ENCODE results near the gene PNMA1. TPM values are rescaled to one million over a fixed set of nuclear protein-coding genes. Genes with fewer than 3 reads are reported as not detected.
"Not testable (repeated sequence)": the region's sequence is repeated elsewhere in the genome, so short reads cannot be mapped to it uniquely, and the experiment has no call there.

PNMA1 gene
- total and polyA plus RNA-seq, 2 of the 13 experiments (the other 11 are each of a cell fraction or from before 2014, with no cell fraction given) = 7.0 to 8.3 TPM

DNA sequence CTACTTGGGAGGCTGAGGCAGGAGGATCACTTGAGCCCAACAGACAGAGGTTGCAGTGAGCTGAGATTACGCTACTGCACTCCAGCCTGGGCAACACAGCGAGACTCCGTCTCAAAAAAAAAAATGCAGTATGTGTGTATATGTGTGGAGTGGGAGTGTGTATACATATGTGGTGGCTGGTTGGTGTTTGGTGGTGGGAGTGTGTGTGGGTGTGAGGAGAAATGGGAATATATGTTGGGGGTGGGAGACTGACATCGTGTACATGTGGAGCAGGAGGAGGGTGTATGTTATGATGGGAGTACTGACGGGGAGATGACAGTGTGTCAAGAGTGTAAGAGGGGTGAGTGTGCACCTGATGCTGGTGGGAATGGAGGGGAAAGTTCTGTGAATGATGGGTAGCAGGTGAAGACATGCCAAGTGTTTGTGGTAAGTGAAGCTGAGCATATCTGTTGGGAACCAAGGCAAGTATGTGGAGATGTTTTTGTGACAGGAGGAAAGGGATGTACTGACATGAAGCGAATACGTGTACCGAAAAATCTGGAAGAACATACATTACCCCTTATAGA is 4.2 kb downstream of the PNMA1 start (continued):
- TF ChIP-seq, protein P1, sequence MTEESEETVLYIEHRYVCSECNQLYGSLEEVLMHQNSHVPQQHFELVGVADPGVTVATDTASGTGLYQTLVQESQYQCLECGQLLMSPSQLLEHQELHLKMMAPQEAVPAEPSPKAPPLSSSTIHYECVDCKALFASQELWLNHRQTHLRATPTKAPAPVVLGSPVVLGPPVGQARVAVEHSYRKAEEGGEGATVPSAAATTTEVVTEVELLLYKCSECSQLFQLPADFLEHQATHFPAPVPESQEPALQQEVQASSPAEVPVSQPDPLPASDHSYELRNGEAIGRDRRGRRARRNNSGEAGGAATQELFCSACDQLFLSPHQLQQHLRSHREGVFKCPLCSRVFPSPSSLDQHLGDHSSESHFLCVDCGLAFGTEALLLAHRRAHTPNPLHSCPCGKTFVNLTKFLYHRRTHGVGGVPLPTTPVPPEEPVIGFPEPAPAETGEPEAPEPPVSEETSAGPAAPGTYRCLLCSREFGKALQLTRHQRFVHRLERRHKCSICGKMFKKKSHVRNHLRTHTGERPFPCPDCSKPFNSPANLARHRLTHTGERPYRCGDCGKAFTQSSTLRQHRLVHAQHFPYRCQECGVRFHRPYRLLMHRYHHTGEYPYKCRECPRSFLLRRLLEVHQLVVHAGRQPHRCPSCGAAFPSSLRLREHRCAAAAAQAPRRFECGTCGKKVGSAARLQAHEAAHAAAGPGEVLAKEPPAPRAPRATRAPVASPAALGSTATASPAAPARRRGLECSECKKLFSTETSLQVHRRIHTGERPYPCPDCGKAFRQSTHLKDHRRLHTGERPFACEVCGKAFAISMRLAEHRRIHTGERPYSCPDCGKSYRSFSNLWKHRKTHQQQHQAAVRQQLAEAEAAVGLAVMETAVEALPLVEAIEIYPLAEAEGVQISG (CRISPR knock-in tag; IDR thresholded peaks at IDR 0.05) = no peak
- TF ChIP-seq ATF4 (CRISPR knock-in tag; IDR thresholded peaks at IDR 0.05) = no peak

DNA sequence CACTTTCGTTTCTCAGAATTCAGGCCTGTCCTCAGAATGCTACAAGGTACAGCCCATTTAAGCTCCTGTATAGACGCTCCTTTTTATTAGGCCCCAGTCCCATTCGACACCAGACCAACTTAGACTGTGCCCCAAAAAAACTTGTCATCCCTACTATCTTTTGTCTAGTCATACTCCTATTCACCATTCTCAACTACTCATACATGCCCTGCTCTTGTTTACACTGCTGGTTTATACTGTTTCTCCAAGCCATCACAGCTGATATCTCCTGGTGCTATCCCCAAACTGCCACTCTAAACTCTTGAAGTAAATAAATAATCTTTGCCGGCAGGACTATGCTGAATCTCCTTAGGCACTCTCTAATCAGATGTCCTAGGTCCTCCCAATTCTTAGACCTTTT is 6.1 kb downstream of the PNMA1 start:
- ATAC-seq; POLR2A ChIA-PET; H3K4me3 ChIP-seq (replicated peaks in 1 of 3; ENCODE audit: insufficient read depth in 1 of 3, low read depth in 2 of 3, low read length in 3 of 3); H3K27me3 ChIP-seq (ENCODE audit: control insufficient read depth in 1 of 2, insufficient read depth in 2 of 2, low read length in 2 of 2); FAIRE-seq; H3K27ac ChIP-seq (ENCODE audit: extremely low read length, insufficient read depth, low read length); H3K36me3 ChIP-seq (replicated peaks in 1 of 2; ENCODE audit: control insufficient read depth in 1 of 2, insufficient read depth in 2 of 2, low read length in 2 of 2); H4K20me1 ChIP-seq (ENCODE audit: insufficient read depth, low read length); DNase-seq (ENCODE audit: low spot score); H3K9ac ChIP-seq (ENCODE audit: insufficient read depth, low read depth, low read length); H3K4me1 ChIP-seq (ENCODE audit: insufficient read depth, low read length); in situ Hi-C loops (cut with HindIII; ENCODE audit: extremely low pct_ligation_motif_present, low pct_unique_long_range_greater_than_20kb); H2AFZ ChIP-seq (ENCODE audit: low read length); H3K4me2 ChIP-seq (ENCODE audit: low read depth, low read length); BruUV-seq (replicated peaks); H3K9me3 ChIP-seq (ENCODE audit: low read length); intact Hi-C loops (cut with micrococcal nuclease; ENCODE audit: unreplicated experiment); CTCF ChIA-PET (ENCODE audit: low intra/inter-chr PET ratio, low total read pairs): not testable (repeated sequence)
- H3K79me2 ChIP-seq (ENCODE audit: insufficient read depth, low read length) = peaks cover 15% of the 10 kb centered on the region
- WGBS (ENCODE audit: low lambda C conversion rate) = 86% methylated on average over 4 of the region's 4 CpGs

Measured in HepG2 (cell line).